Raji (cell line): ENCODE data around the gene ZNF366.

Experiments
- POLR2A ChIP-seq: IDR thresholded peaks from 2 replicates; pipeline ENCODE4 v1.6.1; 2011; ENCODE audit warnings: low read depth, low read length, control low read depth; ENCODE audit not compliant: insufficient read depth

The ZNF366 gene

GRCh38 chr5:72428669-72429068 lies 78.5 kb downstream of the ZNF366 start:
- TF ChIP-seq POLR2A = no peak

- no peak for TF ChIP-seq POLR2A
Measured at GRCh38 chr5:72427488-72428437, 79.4 kb downstream of the ZNF366 start.

DNA sequence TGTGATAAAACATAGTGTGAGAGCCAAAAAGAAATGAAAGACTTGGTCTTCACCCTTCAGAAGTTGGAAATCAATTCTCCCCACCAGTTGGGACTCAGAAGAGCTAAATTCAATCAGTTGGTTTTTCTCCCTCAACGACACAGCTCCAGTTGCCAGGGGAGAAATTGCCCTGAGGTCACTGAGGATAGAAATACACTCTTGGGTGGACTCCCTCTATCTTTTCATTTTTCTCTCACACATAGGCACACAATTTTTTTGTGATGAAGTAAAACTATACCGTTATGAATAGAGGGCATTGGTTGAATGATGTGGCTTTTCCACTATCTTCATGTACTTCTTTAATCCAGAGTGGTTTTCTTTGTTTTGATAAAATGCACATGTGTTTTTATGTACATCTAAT lies 80.2 kb downstream of the ZNF366 start:
- TF ChIP-seq POLR2A = no peak

DNA sequence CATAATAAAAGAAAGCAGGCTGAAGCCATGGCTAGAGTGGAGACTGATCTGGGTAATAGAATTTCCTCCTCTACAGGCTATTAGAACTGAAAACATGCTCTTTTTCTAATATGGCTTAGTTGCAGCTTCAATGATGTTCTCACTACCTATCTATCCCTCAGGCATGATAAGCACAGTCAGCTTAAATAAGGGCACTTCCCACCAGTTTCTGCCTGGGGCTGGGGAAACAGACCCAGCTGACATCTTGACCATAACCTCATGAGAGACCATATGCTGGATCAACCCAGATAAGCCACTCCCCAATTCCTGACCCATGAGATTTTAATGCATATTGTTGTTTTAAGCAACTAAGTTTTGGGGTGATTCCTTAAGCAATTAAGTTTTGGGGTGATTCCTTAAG lies 81.2 kb downstream of the ZNF366 start:
- no peak for TF ChIP-seq POLR2A

DNA sequence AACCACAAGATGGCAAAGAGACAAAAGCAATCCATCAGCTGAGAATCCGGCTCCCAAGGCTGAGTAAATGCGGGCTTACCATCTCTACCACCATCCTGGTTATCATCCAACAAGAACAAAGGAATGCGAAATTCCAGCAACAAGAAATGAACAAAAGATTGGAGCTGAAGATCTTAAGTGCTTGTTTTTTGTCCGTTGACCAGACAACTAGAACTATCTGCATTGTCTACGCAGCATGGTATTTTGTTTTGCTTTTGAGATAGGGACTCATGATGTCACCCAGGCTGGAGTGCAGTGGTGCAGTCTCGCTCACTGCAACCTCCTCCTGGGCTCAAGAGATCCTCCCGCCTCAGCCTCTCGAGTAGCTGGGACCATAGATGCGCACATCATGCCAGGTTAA lies 88.9 kb downstream of the ZNF366 start:
- TF ChIP-seq POLR2A = no peak

DNA sequence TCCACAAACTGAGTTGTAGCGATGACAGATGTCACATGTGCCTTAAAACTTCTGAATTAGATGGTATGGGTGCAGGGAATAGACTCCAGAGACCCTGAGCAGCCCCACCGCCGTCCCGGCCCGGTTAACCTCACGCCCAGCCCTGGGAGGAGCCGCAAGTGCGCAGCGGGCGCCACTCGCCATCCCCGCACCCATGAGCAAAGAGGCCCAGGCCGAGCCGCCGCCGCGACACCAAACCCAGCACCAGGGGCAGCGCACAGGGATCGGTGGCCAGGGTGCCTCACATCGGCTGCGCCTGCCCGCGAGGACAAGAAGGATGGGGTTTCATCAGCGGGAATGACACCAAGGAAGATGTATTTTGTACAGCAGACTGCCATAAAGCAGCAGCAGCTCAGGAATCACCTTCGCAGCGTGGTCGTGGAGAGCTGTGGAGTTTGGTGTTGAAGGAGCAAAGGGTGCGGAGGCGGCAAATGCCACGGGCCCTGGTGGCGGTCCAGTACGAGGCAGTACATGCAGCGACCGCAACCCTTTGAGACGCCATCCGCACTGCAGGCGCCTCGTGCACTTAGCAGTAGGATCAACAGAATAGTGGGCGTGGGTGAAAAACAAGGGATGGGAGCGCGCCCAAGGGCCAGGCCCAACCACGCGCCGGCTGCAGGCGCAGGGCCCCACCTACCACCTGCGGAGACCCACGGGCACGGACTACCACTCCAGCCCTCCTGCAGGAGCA lies 89.7 kb downstream of the ZNF366 start:
- TF ChIP-seq POLR2A = no peak

DNA sequence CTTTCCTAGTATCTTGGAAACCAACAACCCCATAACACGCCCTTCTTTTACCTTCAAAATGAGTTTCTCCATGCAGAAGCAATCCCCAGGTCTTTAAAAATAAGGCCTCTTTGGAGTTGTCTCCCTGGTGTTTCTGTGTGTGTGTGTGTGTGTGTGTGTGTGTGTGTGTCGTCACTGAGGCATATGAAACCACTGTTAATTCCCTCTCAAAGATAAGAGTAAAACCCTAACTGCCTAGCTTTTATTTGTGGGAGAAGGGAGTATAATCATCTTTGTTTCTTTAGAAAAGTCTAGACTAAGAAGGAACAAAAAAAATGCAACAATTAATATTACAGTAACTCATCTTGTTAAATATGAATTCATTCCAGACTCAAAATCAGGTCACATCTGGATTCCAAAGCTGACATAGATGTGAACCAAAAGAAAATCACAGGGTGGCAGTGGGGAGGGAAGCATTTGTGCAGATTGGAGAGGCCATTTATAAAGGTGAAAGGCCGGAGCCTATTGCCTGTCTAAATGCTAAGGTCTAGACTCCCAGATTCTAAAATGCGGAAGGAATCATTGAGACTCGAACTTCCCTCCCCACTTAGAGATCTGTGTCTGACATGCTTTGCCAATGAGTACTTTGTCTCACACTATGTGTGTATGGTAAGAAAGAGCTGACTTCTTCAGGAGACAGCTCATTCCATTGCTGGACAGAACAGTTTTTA lies 91.4 kb downstream of the ZNF366 start:
- TF ChIP-seq POLR2A = no peak

GRCh38 chr5:72412283-72413055 lies 94.7 kb downstream of the ZNF366 start:
- no peak for TF ChIP-seq POLR2A

- TF ChIP-seq POLR2A = no peak
Measured at GRCh38 chr5:72410688-72411295, 96.4 kb downstream of the ZNF366 start.

- TF ChIP-seq POLR2A = no peak
Measured at GRCh38 chr5:72408603-72409002, 98.6 kb downstream of the ZNF366 start.

- no peak for TF ChIP-seq POLR2A
Measured at GRCh38 chr5:72408127-72408526, 99.1 kb downstream of the ZNF366 start.

- no peak for TF ChIP-seq POLR2A
Measured at GRCh38 chr5:72407541-72407940, 99.7 kb downstream of the ZNF366 start.

DNA sequence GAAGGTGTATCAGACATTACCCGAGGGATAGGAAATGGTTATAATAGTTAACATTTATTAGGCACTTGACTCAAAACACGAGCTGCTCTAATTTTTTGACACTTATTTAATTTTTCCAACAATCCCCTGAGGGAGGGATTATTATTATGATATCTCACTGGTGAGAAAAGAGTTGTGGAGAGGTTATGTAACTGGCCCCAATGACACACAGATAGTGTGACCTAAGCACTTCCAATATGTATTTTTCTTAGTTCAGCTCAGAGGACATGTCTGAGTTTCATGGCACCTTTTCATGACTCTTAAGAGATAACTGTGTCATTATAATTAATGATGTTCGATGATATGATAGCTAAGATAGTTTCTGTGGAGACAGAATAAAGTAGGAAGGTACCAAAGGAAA lies 100.1 kb downstream of the ZNF366 start:
- TF ChIP-seq POLR2A = no peak

GRCh38 chr5:72402959-72403628 lies 104.1 kb downstream of the ZNF366 start:
- TF ChIP-seq POLR2A = no peak
